Testis (tissue), 3 donors: ENCODE results near the gene NR3C1. TPM values are rescaled to one million over a fixed set of nuclear protein-coding genes. Genes with fewer than 3 reads are reported as not detected.

Experiments used
- DNase-seq: peaks from one replicate; pipeline ENCODE4 v3.0.0-alpha.2; 2019
- H3K27ac ChIP-seq, 2 donors: fragments of 200-600 bp; sonication (generic); one replicate each; pipeline ENCODE4 v1.5.1; 2019
- H3K27me3 ChIP-seq: fragments of 200-600 bp; sonication (generic); one replicate; pipeline ENCODE4 v1.5.1; 2019
- H3K36me3 ChIP-seq: fragments of 200-600 bp; sonication (generic); one replicate; pipeline ENCODE4 v1.5.1; 2017; ENCODE audit warnings: low read depth; ENCODE audit errors: missing control alignments
- H3K4me1 ChIP-seq: fragments of 200-600 bp; sonication (generic); one replicate; pipeline ENCODE4 v1.5.1; 2019
- H3K4me3 ChIP-seq, 2 donors: fragments of 200-600 bp; sonication (generic); one replicate each; pipeline ENCODE4 v1.5.1; 2017 to 2019
- H3K9me3 ChIP-seq: fragments of 200-600 bp; sonication (generic); one replicate; pipeline ENCODE4 v1.5.1; 2017
- CTCF ChIP-seq, 3 experiments: fragments of 450-650 bp in 2 of 3; fragments of 200-600 bp in 1 of 3; sonication (generic) in 1 of 3; IDR thresholded peaks; one replicate each; pipeline ENCODE4 v1.5.1; 2016 to 2019; ENCODE audit warnings: antibody characterized with exemption in 3 of 3, mild to moderate bottlenecking in 2 of 3, moderate library complexity in 1 of 3
- POLR2A ChIP-seq: fragments of 450-650 bp; IDR thresholded peaks from one replicate; pipeline ENCODE4 v1.6.1; 2017; ENCODE audit warnings: antibody characterized with exemption, mild to moderate bottlenecking, moderate library complexity
- WGBS, 2 donors: methylation state at CpG; one replicate each; pipeline ENCODE4 v1.1.5; 2018; 5-methylcytosine and 5-hydroxymethylcytosine counted together
- intact Hi-C: fragments of 100-400 bp; cut with DNase I; formaldehyde crosslinking; loops from one replicate; pipeline ENCODE4 v1.15.1; 2023; ENCODE audit warnings: low total_unique reads
- polyA plus RNA-seq: library from polyadenylated mRNA; stranded (reverse); fragments of 350-450 nt; fragmentation: Illumina TruSeq; extraction: RNeasy Lipid Tissue Mini Kit (QIAGEN cat#74804); gene quantifications from one replicate; pipeline ENCODE4 v1.2.3, GENCODE V29; 2014; ENCODE audit warnings: low read depth, low replicate concordance; ENCODE audit not compliant: insufficient read depth
- total RNA-seq, 2 donors: library from RNA; depleted of rRNA; stranded (reverse); fragments of >200 nt; gene quantifications; one replicate each; pipeline ENCODE4 v1.2.3, GENCODE V29; 2016

Gene NR3C1
- total and polyA plus RNA-seq, 3 donors from 2014 or later, result 33.2 to 37.7 (median 34.3) TPM

- intact Hi-C loops, result no loop called here
- no peak overlapping the region for H3K27ac ChIP-seq
- H3K4me3 ChIP-seq, result no peak overlapping the region
- no peaks in the 10 kb centered on the region for H3K27me3 ChIP-seq
- H3K36me3 ChIP-seq, result no peaks in the 10 kb centered on the region
- TF ChIP-seq POLR2A (no peak), CTCF (IDR thresholded peaks at IDR 0.05) (no peak)
- WGBS, 2 donors, result 87 to 100% methylated on average over 1 of the region's 1 CpG
- no peaks in the 10 kb centered on the region for H3K4me1 ChIP-seq
- no peak for DNase-seq
- H3K9me3 ChIP-seq, result no peaks in the 10 kb centered on the region
These were observed 24.7 kb upstream of the NR3C1 start for GRCh38 chr5:143428155-143428554.

GRCh38 chr5:143427122-143427735, 23.7 kb upstream of the NR3C1 start:
- intact Hi-C loops, result no loop called here
- DNase-seq, result no peak
- no peaks in the 10 kb centered on the region for H3K4me1 ChIP-seq
- TF ChIP-seq POLR2A, result no peak
- TF ChIP-seq CTCF (IDR thresholded peaks at IDR 0.05), result no peak
- H3K27me3 ChIP-seq, result no peaks in the 10 kb centered on the region
- no peaks in the 10 kb centered on the region for H3K9me3 ChIP-seq
- H3K27ac ChIP-seq, result no peak overlapping the region
- WGBS, 2 donors, result 88 to 91% methylated on average over 3 of the region's 3 CpGs
- H3K36me3 ChIP-seq, result no peaks in the 10 kb centered on the region
- H3K4me3 ChIP-seq, result no peak overlapping the region

GRCh38 chr5:143426437-143426991, 23.0 kb upstream of the NR3C1 start:
- H3K4me3 ChIP-seq, result no peak overlapping the region
- H3K36me3 ChIP-seq, result no peaks in the 10 kb centered on the region
- no peak for DNase-seq
- WGBS, 2 donors, result 77 to 82% methylated on average over 9 of the region's 9 CpGs
- TF ChIP-seq CTCF (IDR thresholded peaks at IDR 0.05) (no peak), POLR2A (no peak)
- H3K4me1 ChIP-seq, result no peaks in the 10 kb centered on the region
- intact Hi-C loops, result no loop called here
- H3K27ac ChIP-seq, result no peak overlapping the region
- H3K27me3 ChIP-seq, result no peaks in the 10 kb centered on the region
- no peaks in the 10 kb centered on the region for H3K9me3 ChIP-seq

- Histone ChIP-seq H3K4me1 (no peaks in the 10 kb centered on the region), H3K4me3 (no peak overlapping the region), H3K27me3 (no peaks in the 10 kb centered on the region), H3K9me3 (no peaks in the 10 kb centered on the region), H3K27ac (no peak overlapping the region), H3K36me3 (no peaks in the 10 kb centered on the region)
- intact Hi-C loops, result no loop called here
- 86 to 92% methylated on average over 3 of the region's 3 CpGs for WGBS, 2 donors
- no peak for DNase-seq
- TF ChIP-seq CTCF (IDR thresholded peaks at IDR 0.05), result no peak
- no peak for TF ChIP-seq POLR2A
These were observed 22.3 kb upstream of the NR3C1 start for GRCh38 chr5:143425835-143426234.
